Measurements from ENCODE around the gene MAP1LC3C.
A peak's percentile ranks its signal among the peaks of the same experiment; 100 is the strongest.
"Not testable (repeated sequence)": the region's sequence is repeated elsewhere in the genome, so short reads cannot be mapped to it uniquely, and the experiment has no call there.

Gene MAP1LC3C

GRCh38 chr1:241990040-241990439 is 8.9 kb downstream of the MAP1LC3C start:
- in situ Hi-C loops (cut with HindIII; ENCODE audit: low pct_ligation_motif_present, low sequenced_read_pairs), result no loop called here
- no peak overlapping the region for H3K27ac ChIP-seq
- H3K4me3 ChIP-seq (ENCODE audit: low read depth, low read length), result no peak overlapping the region
- no peaks in the 10 kb centered on the region for H3K36me3 ChIP-seq (replicated peaks)
- peak; percentile 83 for DNase-seq
- H3K27me3 ChIP-seq (replicated peaks), result no peaks in the 10 kb centered on the region
- TF ChIP-seq, protein P1, sequence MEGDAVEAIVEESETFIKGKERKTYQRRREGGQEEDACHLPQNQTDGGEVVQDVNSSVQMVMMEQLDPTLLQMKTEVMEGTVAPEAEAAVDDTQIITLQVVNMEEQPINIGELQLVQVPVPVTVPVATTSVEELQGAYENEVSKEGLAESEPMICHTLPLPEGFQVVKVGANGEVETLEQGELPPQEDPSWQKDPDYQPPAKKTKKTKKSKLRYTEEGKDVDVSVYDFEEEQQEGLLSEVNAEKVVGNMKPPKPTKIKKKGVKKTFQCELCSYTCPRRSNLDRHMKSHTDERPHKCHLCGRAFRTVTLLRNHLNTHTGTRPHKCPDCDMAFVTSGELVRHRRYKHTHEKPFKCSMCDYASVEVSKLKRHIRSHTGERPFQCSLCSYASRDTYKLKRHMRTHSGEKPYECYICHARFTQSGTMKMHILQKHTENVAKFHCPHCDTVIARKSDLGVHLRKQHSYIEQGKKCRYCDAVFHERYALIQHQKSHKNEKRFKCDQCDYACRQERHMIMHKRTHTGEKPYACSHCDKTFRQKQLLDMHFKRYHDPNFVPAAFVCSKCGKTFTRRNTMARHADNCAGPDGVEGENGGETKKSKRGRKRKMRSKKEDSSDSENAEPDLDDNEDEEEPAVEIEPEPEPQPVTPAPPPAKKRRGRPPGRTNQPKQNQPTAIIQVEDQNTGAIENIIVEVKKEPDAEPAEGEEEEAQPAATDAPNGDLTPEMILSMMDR (IDR thresholded peaks at IDR 0.05; ENCODE audit: low read depth, low read length, missing control alignments), result no peak

GRCh38 chr1:241988389-241988930 is 10.4 kb downstream of the MAP1LC3C start:
- H3K36me3 ChIP-seq (replicated peaks); H3K27ac ChIP-seq; H3K4me3 ChIP-seq (ENCODE audit: low read depth, low read length); DNase-seq; in situ Hi-C loops (cut with HindIII; ENCODE audit: low pct_ligation_motif_present, low sequenced_read_pairs); H3K27me3 ChIP-seq (replicated peaks): not testable (repeated sequence)

DNA sequence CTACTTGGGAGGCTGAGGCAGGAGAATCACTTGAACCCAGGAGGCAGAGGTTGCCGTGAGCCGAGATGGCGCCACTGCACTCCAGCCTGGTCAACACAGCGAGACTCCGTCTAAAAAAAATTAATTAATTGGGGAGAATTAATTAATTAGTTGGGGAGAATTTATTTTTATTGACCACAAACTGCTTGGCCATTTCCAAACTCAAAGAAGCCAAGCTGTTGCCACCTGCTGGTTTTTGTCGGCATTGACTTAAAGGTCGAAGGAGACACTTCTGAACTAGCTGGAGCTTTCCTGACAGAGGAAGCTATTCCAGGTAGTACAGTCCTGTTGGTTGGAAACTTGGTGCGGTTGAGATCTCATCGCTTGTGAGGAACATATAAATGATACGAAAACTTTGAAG is 13.1 kb downstream of the MAP1LC3C start:
- peak; percentile 47 for DNase-seq
- in situ Hi-C loops (cut with HindIII; ENCODE audit: low pct_ligation_motif_present, low sequenced_read_pairs), result no loop called here

DNA sequence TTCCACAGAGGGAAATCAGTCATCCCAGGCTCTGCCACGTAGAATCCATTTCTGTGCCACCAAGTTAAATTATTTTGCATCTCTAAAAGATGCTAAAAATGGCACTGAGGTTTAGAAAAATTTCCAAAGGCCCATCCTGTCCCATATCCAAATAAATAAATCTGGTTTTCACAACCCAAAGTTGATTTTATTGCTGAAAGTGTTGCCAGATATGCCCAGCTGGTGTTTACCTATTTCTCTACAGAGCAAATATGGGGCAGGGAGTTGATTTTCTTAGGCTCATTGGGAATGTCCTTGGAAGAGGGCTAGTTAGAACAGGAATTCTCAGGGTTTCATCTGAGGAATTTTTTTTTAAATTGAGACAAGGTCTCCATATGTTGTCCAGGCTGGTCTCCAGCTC is 19.0 kb downstream of the MAP1LC3C start:
- TF ChIP-seq, protein P1 (IDR thresholded peaks at IDR 0.05; ENCODE audit: low read depth, low read length, missing control alignments), result no peak
- Histone ChIP-seq H3K4me3 (ENCODE audit: low read depth, low read length) (no peak overlapping the region), H3K27me3 (replicated peaks) (no peaks in the 10 kb centered on the region), H3K36me3 (replicated peaks) (no peaks in the 10 kb centered on the region), H3K27ac (no peak overlapping the region)
- in situ Hi-C loops (cut with HindIII; ENCODE audit: low pct_ligation_motif_present, low sequenced_read_pairs), result no loop called here
- DNase-seq, result no peak

More for the DNA sequence above, 13.1 kb downstream of the MAP1LC3C start:
- H3K27ac ChIP-seq, result no peak overlapping the region
- TF ChIP-seq, protein P1 (IDR thresholded peaks at IDR 0.05; ENCODE audit: low read depth, low read length, missing control alignments), result peak; percentile 66
- no peaks in the 10 kb centered on the region for H3K36me3 ChIP-seq (replicated peaks)
- H3K27me3 ChIP-seq (replicated peaks), result no peaks in the 10 kb centered on the region
- H3K4me3 ChIP-seq (ENCODE audit: low read depth, low read length), result no peak overlapping the region

GRCh38 chr1:241979071-241979470 is 19.8 kb downstream of the MAP1LC3C start:
- H3K4me3 ChIP-seq (ENCODE audit: low read depth, low read length), result no peak overlapping the region
- TF ChIP-seq, protein P1 (IDR thresholded peaks at IDR 0.05; ENCODE audit: low read depth, low read length, missing control alignments), result no peak
- H3K36me3 ChIP-seq (replicated peaks), result no peaks in the 10 kb centered on the region
- no peak for DNase-seq
- no peak overlapping the region for H3K27ac ChIP-seq
- in situ Hi-C loops (cut with HindIII; ENCODE audit: low pct_ligation_motif_present, low sequenced_read_pairs), result no loop called here
- no peaks in the 10 kb centered on the region for H3K27me3 ChIP-seq (replicated peaks)

GRCh38 chr1:241976229-241976628 is 22.7 kb downstream of the MAP1LC3C start:
- DNase-seq, result no peak
- in situ Hi-C loops (cut with HindIII; ENCODE audit: low pct_ligation_motif_present, low sequenced_read_pairs), result no loop called here

More at GRCh38 chr1:241976229-241976628, 22.7 kb downstream of the MAP1LC3C start:
- TF ChIP-seq, protein P1 (IDR thresholded peaks at IDR 0.05; ENCODE audit: low read depth, low read length, missing control alignments), result no peak
- H3K27ac ChIP-seq, result no peak overlapping the region
- H3K36me3 ChIP-seq (replicated peaks), result no peaks in the 10 kb centered on the region
- H3K4me3 ChIP-seq (ENCODE audit: low read depth, low read length), result no peak overlapping the region
- H3K27me3 ChIP-seq (replicated peaks), result no peaks in the 10 kb centered on the region
